ENCODE results near the gene ZGPAT.

DNA sequence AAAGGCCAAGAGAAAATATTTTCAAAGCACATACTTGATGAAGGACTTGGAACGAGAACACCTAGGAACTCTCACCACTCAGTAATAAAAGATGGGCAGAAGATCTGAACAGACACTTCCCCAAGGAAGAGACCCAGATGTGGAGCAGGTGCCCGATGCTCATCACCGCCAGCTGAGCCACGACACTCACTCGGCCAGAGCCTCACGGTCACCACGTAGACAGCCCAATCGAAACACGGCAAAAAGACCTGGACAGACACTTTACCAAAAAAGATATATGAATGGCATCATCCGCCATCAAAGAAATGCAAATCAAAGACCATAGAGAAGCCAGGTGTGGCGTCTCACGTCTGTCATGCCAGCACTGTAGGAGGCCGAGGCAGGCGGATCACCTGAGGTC lies 73.3 kb downstream of the ZGPAT start:
- TF ChIP-seq POLR2AphosphoS5 (IDR thresholded peaks at IDR 0.05), result no peak
- TF ChIP-seq, protein P1, sequence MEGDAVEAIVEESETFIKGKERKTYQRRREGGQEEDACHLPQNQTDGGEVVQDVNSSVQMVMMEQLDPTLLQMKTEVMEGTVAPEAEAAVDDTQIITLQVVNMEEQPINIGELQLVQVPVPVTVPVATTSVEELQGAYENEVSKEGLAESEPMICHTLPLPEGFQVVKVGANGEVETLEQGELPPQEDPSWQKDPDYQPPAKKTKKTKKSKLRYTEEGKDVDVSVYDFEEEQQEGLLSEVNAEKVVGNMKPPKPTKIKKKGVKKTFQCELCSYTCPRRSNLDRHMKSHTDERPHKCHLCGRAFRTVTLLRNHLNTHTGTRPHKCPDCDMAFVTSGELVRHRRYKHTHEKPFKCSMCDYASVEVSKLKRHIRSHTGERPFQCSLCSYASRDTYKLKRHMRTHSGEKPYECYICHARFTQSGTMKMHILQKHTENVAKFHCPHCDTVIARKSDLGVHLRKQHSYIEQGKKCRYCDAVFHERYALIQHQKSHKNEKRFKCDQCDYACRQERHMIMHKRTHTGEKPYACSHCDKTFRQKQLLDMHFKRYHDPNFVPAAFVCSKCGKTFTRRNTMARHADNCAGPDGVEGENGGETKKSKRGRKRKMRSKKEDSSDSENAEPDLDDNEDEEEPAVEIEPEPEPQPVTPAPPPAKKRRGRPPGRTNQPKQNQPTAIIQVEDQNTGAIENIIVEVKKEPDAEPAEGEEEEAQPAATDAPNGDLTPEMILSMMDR (IDR thresholded peaks at IDR 0.05), result no peak
